UCSD-AML1 (cell line): ENCODE measurements around the gene PSMB3.
"Not testable (repeated sequence)": the region's sequence is repeated elsewhere in the genome, so short reads cannot be mapped to it uniquely, and the experiment has no call there.

Source experiments
- DNase-seq: peaks from one replicate; lab custom pipeline; 2025; ENCODE audit not compliant: unreplicated experiment; lab: John Stamatoyannopoulos, UW

Gene PSMB3

GRCh38 chr17:38748892-38749222 lies 3.7 kb upstream of the PSMB3 start:
- DNase-seq = no peak

- DNase-seq = peak; percentile 80
These were observed 3.1 kb upstream of the PSMB3 start for GRCh38 chr17:38749223-38750043.

- DNase-seq = no peak
These were observed 2.6 kb upstream of the PSMB3 start for GRCh38 chr17:38750044-38750311.

GRCh38 chr17:38750312-38751121 lies 2.0 kb upstream of the PSMB3 start:
- DNase-seq = no peak

GRCh38 chr17:38751144-38751807 lies 1.3 kb upstream of the PSMB3 start:
- no peak for DNase-seq

- peak; percentile 90 for DNase-seq
These were observed 683 bp upstream of the PSMB3 start for GRCh38 chr17:38751808-38752307.

- DNase-seq = no peak
These were observed 548 bp downstream of the PSMB3 start for GRCh38 chr17:38753071-38753506.

- DNase-seq = peak; percentile 44
These were observed 9.1 kb downstream of the PSMB3 start for GRCh38 chr17:38761612-38762011.

- no peak for DNase-seq
These were observed 9.7 kb downstream of the PSMB3 start for GRCh38 chr17:38762231-38762630.

- DNase-seq = no peak
These were observed 13.8 kb downstream of the PSMB3 start for GRCh38 chr17:38766341-38766740.

- no peak for DNase-seq
These were observed 15.9 kb downstream of the PSMB3 start for GRCh38 chr17:38768417-38768816.

GRCh38 chr17:38773258-38773657 lies 20.7 kb downstream of the PSMB3 start:
- no peak for DNase-seq

GRCh38 chr17:38777641-38778250 lies 25.2 kb downstream of the PSMB3 start:
- no peak for DNase-seq

- no peak for DNase-seq
These were observed 27.6 kb downstream of the PSMB3 start for GRCh38 chr17:38779965-38780752.

- no peak for DNase-seq
These were observed 30.7 kb downstream of the PSMB3 start for GRCh38 chr17:38783227-38783626.

GRCh38 chr17:38786372-38786771 lies 33.8 kb downstream of the PSMB3 start:
- DNase-seq = no peak

- DNase-seq = not testable (repeated sequence)
These were observed 35.5 kb downstream of the PSMB3 start for GRCh38 chr17:38787999-38788398.

- no peak for DNase-seq
These were observed 36.6 kb downstream of the PSMB3 start for GRCh38 chr17:38789185-38789584.

- not testable (repeated sequence) for DNase-seq
These were observed 37.7 kb downstream of the PSMB3 start for GRCh38 chr17:38790148-38790707.

GRCh38 chr17:38791162-38791561 lies 38.6 kb downstream of the PSMB3 start:
- DNase-seq = no peak
